ENCODE measurements around the gene PPP2R2C.

Gene PPP2R2C

GRCh38 chr4:6422105-6422504, 50.3 kb downstream of the PPP2R2C start:
- no peak for DNase-seq

GRCh38 chr4:6421397-6421796, 51.0 kb downstream of the PPP2R2C start:
- no peak for DNase-seq

DNA sequence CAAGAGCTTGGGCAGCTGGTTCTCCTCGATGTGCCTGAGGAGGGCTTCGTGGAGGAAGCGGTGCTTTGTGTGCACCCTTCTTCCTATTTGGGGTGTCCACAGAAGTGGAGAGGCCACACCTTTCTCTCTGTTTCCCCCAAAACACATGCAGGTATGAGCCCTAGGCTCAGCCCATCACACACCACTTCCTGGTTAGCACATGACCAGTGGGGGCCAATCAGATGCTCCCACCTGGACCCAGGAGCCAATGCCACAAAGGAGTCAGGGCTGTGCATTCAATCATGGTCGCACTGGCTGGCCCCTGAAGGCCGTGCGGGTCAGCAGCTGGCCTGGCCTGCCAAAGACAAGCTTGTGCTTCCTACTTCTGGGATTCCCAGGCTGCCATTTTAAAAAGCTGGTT, 51.4 kb downstream of the PPP2R2C start:
- no peak for DNase-seq

DNA sequence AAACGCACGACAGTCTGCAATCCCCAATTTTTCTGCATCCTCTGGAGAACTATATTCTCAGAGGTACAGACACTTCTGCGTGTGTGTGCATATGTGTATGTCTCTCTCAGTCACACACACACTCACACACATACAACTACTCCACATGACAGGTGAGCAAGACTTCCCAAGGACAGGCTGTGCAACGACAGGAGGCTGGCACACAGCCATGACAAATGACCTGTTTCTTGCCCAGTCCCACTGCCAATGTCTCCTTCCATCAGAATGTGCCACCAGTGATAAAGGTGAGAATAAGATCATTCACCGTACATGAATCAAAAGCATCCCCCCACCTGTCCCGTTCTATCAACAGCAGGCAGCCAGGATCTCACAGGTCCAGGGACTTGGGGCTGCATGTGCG, 52.4 kb downstream of the PPP2R2C start:
- no peak for DNase-seq

DNA sequence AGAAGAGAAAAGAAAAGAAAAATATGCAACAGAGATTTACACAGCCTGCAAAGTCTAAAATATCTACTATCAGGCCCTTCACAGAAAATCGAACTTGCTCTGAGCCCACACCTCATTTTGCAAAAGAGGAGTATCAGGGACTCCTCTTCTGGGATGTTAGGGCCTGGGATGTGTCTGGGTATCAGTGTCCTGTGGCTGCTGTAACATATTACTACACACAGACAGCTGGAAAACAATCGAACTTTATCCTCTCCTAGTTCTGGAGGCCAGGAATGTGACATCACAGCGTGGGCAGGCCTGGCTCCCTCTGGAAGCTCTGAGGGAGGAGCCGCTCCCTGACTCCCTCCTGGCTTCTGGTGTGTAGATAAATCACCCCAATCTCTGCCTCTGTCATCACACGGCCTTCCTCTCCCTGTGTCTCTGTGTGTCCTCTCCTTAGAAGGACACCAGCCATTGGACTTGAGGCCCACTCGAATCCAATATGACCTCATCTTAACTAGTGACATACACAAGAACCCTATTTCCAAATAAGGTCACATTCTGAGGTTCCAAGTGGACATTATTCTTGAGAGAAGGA, 52.9 kb downstream of the PPP2R2C start:
- DNase-seq = no peak

DNA sequence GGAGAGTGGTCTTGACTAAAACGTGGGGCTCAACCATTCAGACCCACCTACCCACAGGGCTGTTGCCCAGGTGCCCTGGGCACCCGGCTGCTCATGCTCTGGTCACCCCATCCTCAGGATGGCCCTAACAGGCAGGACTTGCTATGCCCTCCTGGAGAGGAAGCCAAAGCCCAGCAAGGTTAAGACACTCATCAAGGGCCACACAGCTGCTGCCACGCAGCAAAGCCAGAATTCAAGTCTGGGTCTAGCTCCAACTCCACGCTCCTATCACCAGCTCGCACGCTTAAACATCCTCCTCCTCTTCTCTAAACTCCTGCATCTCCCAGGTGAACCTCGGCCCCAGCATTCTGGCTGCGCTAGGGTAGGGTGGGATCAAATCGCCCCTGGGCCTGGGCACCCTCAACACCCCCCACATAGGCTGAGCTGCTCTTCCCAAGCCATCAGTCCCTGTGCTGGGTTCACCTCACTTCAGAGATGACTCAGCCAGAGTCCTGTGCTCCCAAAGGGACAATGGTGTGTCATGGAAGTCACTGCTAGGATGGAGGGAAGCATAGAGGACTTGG, 54.1 kb downstream of the PPP2R2C start:
- DNase-seq = no peak

DNA sequence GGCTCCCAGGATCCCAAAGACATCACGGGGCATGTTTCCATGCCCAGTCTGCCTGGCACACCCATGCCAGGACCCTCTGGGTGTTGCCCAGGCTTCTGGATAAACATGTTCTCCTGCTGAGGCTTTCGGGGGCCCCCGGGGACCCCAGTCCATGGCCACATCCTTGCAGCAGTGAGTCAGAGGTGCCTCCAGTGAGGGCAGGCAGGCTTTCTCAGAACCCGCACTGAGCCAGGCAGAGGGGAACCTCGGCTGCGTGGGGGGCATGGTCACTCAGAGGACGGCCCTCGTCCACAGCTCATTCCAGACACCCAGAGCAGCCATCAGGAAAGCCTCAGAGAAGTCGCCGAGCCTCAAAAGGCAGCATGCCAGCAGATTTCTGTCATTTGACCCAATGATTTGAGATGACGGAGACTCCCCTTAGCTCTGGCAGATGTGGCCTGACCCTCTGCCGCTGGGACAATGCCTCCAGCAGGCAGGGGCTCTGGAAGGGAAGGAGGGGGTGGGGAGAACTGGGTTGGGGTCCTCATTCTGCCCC, 54.8 kb downstream of the PPP2R2C start:
- no peak for DNase-seq

DNA sequence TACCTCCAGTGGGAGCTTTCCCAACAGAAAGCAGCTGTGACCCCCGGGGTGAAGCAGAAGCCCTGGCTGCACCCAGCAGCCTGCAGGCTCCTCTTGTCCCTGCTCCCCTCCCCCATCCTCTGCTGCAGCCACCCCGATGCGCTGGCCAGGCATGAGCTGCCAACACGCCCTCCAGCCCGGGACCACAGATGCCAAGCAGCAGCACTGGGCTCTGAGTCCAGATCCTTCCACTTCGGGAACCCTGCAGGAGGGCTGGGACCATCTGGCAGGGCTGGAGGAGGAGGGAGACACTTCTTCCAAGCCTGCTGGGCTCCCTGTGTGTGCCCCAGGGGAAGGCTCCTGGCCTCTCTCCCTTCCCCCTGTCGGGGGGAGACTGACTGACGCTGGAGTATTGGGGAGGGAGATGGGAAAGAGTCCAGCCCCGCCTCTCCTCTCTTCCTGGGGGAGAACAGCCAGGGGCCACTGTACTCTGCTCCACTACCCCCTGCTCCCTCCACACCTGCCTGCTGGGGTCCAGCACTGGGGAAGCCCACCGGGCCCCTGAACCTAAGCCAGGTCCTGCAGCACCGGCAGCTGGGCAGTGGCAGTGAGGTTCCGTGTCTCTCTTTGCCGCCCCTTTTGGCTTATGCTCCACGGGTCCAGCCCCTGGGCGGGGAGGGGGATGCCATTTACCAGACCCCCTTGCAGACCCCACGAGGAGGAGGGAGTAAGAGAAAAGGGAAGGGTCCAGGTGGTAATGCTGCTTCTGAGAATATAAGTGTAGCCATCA, 55.7 kb downstream of the PPP2R2C start:
- DNase-seq = no peak

DNA sequence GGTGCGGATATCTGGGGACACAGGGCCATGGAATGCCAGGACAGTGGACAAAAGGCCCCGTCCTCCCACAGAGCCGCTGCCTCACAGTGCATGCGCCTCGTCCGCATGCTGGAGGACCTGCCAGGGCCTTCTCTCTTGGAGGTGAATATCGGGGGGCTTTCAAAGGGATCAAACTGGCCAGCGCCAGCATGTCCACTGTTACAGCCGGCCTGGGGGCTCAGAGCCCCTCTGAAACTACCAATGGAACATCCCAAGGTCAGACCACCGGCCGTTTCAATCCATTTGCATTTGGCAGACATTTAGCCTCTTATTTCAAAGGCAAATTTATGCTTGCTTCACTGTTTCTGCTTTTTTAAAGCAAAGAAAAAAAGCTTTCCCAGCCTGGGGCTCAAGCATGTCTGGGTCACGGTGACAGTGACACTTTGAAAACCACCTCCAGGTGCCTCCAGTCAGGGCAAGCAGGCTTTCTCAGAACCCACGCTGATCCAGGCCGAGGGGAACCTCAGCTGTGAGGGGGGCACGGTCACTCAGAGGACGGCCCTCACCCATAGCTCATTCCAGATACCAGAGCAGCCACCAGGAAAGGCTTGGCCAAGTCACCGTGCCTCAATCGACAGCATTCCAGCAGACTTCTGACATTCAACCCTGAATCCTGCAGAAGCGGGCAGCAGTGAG, 57.2 kb downstream of the PPP2R2C start:
- no peak for DNase-seq

GRCh38 chr4:6414578-6414977, 57.8 kb downstream of the PPP2R2C start:
- no peak for DNase-seq

GRCh38 chr4:6410664-6411063, 61.8 kb downstream of the PPP2R2C start:
- no peak for DNase-seq

DNA sequence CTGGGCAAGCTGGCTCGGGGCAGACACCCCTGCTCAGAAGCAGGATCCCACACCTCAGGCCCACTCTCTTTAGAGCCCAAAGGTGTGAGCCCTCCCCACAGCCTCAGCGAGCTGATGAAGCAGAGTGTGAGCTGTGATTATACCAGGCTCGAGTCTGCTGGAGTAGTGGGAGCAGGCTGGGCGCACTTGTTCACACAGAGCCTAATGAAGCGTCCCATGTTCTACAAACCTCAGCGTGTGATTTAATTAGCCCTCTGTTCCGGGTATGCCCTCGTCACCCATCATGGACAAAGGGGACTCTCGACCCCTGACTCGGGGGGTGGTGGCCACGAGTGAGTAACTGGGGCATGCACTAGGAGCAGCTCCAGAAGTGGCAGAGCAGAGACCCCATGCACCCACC, 62.3 kb downstream of the PPP2R2C start:
- DNase-seq = peak; percentile 25

DNA sequence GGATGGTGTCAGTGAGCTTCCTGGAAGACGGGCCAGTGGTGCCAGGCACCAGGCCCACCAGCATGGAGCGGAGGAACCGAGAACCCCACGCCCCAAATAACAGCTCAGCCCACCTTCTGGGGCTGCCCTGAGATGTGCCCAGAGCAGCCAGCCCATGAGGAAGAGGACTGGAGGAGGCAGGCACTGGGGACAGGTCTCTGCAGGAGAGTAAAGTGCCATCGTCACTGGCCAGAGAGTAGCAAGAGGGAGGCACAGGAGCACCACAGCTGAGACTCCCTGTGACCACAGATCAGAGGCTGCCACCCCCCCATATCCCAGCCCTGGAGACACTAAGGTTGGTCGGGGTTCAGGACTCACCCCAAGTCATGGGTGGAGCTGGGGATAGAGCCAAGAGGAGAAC, 63.0 kb downstream of the PPP2R2C start:
- DNase-seq = no peak

DNA sequence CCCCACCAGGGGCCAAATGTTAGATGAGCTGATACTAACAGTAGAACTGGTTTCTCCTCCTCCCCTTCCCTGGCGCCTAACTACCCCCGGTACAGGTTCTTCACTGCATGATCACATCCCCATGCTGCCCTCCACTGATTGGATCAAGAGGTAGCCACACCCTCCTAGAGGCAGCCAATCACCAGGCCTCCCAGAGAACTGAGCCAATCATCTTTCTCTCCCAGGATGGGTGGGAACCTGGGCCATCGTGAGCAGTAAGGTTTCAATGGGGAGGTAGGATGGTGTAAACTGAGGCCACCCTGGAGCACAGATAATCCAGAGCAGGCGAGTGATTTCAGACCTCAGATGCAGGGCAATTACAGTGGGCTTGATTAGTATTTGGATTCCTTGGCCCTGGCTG, 64.2 kb downstream of the PPP2R2C start:
- no peak for DNase-seq

DNA sequence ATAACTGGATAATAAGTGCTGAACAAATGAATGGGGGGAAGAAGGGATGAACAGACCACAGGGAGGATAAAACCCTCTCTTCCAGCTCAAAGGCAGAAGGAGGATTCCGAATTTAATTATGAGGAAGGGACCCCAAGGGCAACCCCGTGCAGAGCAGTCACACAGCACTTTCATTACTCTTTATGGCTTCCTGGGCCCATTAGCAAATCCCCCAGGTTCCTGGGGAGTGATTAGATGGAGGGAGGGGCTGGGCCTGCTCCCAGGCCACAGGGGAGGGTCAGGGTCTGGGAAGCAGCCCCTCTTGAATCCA, 67.1 kb downstream of the PPP2R2C start:
- no peak for DNase-seq

- peak; percentile 70 for DNase-seq
These were observed 67.6 kb downstream of the PPP2R2C start for GRCh38 chr4:6404611-6405396.

GRCh38 chr4:6403400-6403685, 69.1 kb downstream of the PPP2R2C start:
- peak; percentile 20 for DNase-seq

- DNase-seq = no peak
These were observed 69.6 kb downstream of the PPP2R2C start for GRCh38 chr4:6402566-6403399.

GRCh38 chr4:6401797-6402196, 70.6 kb downstream of the PPP2R2C start:
- no peak for DNase-seq

DNA sequence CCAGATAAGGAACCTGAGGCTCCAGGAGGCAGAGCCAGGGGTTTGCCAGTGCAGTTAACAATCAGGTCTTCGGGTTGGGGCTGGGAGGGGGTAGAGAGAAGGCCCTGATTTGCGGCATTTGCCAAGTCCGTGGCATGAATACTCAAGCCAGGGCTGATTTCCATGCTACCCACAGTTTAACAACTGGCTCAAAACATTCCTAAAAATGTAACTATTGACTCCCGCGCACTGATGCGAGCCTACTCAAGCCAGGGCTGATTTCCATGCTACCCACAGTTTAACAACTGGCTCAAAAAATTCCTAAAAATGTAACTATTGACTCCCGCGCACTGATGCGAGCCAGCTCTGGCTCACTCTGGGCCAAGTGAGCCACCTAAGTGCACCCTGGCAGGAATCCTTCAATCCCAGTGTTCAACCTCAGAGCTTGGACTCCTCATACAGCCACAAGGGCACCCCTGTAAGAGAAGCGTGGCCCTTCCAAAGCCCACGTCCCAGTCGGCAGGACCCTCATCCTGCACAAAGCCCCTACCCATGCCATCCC, 75.6 kb downstream of the PPP2R2C start:
- DNase-seq = no peak

GRCh38 chr4:6395466-6396228, 76.8 kb downstream of the PPP2R2C start:
- peak; percentile 15 for DNase-seq

Measured in NCI-H345 (cell line).